Measurements from ENCODE around the gene HNRNPC.
A peak's percentile ranks its signal among the peaks of the same experiment; 100 is the strongest.

HNRNPC gene

DNA sequence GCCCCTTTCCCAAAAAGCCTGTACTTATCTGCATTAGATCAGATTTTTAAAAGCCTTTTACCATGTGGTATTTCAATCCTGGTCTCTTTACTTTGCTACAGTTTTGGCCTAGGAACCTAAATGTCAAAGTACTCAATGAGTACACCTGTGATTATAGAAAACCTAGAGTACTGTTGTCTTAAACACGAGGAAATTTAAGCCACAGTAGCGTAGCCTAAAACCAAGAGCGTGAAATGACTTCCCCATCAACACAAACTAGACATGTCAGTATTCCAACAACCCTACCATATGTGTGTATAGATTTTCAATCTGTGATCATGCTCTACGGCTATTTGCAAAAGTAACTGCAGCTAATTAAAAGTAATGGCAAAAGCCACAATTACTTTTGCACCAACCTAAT is 60.7 kb downstream of the HNRNPC start:
- DNase-seq = no peak

DNA sequence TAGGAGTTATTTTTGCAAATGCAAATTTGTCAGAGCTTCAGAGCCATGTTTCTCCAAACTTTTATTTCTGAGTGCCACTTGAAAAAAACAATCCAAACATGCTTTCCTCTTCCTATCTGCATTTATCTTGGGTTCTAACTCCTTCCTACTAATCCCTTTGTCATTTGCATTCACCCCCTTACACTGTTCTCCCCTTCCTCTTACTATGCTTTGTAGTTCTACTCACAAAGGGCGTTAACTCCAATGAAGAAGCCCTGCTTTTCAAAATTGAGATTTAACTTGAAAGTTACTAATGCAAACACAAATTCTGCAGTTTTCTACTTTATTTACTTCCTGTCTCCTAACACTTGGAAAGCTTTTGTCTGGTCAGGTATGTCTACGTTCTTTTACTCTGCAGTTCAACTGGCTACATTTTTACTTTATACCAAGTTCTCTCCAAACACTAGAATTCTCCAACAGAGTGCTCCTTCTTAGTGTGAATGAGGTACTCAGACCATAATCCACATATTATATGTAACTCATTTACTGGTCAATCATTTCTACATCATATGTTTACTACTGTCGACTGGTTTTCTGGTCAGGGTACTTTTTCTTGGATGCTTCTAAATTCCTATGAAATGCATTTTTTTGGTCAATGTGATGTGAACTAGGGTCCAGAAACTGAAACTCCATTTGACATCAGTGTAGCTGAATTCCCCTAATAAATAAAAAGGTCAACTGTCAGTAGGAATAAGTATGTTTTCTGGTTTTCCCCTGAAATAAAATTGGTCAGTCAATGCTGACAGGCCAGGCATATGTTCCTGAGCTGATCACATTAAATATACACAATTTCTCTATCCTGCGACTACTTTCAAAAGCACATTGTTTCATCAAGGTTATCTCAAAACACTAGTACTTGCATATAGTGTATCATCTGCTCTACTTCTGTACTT is 62.2 kb downstream of the HNRNPC start:
- no peak for DNase-seq

DNA sequence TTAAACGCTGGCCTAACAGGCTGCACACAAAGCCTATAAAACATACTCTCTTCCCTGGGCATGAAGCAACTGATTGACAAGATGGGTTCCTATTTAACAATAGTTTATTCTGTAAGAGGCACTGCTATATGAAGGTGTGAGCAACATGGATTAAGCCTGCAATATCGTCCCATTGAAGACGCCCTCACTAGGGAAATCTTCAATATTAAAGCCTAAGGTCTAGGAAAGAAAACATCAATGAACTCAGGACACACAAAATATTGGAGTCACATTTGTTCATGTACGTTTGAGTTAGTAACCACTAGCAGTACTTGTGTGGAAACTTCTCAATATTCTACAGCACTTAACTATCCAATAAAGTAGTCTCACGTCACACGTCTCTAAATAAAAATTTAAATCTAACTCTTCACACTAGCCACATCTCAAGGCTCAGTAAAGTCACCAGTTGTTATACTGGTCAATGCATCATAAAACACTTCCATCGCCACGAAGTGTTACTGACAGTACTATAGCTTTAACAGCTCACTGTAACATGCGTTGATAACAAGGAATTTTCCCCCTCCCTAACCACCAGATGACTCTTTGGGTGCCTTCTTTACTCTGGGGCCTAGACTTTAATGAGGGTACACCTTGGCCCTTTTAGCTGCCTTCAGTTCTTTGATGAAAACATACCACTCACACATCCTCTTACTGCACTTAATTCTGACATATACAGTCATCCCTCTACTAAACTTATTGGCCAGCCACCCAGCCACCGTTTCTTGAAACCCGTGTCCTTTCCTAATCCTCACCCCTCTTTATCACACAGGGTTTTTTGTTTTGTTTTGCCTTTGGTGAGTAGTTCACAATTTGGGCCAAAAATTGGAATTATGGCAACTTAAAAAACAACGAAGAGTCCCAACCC is 63.3 kb downstream of the HNRNPC start:
- no peak for DNase-seq

DNA sequence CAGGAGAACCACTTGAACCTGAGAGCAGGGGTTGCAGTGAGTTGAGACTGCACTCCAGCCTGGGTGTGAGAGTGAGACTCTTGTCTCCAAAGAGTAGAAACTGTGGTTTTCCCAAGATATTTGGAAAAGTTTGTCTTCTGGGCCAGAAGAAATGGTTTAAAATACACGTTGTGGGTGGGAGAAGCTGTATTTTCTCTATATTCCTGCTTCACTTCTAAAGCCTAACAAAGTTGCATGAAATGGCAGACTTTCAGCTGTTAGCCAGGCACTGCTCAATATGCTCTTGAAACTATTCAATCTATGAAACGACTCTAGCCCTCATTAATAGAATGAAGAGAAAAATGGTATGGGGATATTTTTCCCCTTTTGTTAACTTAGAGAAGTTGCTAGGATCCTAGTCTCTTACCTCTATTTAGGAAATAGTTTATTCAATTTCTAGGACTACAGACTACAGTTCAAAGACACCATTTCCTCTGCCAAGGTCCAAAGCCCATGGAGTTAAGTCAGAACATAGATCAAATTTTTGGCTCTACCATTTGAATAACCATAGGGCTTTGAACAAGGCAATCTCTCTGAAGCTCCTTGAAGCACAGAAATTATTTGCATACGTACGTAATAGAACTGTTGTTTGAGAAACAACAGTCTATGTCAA is 64.1 kb downstream of the HNRNPC start:
- DNase-seq = no peak

DNA sequence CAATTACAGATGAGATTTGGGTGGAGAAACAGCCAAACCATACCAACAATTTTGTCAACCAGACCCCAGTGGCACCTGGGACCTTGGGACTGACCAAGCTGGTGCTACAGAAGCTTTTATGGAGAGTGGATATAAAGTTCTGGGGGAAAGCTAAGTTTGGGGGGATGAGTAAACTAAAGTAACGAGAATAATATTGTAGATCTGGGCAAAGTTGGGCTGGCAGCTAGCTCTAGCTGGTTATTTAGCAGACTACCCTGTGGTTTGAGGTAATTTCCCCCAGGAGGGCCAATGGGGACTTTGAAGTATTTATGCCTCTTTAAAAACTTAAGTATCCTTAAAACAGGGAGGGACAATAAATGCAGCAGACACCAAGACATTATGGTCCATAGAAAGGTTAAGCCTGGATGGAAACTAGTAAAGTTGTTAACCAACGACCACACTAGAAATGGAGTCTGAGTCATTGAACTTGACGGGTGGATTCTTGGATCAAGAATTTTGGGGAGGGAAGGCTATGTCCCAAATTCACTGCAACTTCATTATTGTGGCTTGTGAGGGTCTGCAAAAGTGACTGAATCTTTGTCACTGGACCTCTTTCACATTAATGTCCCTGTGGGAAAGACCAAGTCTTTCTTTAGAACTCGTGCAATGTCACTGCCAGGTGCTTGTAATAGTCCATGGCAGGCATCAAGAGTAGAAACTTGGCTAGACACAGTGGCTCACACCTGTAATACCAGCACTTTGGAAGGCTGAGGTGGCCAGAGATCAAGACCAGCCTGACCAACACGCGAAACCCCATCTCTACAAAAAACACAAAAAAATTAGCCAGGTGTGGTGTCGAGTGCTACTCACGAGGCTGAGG is 64.8 kb downstream of the HNRNPC start:
- DNase-seq = no peak

DNA sequence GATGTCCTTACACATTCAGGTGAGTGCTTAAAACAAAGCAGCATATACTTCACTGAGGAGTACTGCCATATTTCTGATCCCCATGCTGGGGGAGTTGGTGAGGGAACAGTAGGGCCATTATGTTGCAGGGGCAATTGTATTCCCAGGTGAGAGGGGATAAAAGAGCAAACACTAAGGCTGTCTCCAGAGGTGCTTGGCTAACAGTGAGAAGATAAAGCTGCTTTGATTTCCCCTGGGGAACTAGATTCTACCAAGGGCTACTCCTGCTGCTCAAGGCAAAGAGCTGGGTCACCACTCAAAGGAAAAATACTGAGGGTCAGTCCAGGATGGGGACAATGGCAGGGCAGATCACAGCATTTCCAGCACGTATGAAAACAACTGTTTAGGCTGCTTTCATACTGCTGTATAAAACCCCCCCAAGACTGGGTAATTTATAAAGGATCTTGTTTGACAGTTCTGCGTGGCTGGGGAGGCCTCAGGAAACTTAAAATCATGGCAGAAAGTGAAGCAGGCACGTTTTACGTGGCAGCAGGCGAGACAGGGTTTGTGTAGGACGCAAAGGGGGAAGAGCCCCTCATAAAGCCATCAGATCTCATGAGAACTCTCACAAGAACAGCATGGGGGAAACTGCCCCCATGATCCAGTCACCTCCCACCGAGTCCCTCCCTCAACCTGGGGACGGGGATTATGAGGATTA is 65.6 kb downstream of the HNRNPC start:
- DNase-seq = no peak

DNA sequence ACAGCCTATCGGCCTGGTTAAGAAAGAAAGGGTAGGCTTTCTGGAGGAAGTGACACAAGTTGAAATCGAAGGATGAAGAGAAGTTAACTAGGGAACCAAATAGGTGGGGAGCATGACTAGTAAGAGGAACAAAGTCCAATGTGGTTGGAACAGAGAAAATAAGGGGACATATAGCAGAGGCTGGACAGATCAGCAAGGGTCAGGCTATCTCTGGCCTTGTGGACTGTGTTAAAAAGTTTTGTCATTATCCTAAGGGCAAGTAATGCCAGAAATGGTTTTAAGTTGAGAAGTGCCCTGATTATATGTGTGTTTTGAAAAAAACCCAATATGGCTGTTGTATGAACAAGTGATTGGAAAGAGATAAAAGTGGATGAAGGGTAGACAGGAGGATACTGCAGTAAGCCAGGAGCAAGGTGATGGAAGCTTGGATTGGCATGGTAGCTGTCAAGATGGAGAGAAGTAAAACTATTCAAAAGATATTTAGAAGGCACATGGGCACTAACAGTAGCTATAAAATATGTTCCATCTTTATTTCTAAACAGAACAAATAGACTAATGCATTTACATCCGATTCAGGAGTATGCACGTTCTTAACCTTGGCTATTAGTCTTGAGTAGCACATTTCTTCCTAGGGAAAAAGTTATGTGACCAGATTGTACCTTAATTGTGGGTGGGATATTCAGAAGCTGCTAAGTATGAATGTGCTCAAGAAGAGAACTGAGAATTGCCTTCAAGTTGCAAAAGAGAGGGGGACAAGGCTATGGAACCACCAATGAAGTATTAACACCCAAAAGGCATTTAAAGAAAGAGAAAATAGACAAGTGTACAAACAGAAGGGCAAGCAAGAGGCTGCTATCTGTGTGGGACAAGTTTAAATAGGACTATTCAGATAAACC is 66.5 kb downstream of the HNRNPC start:
- peak; percentile 45 for DNase-seq

DNA sequence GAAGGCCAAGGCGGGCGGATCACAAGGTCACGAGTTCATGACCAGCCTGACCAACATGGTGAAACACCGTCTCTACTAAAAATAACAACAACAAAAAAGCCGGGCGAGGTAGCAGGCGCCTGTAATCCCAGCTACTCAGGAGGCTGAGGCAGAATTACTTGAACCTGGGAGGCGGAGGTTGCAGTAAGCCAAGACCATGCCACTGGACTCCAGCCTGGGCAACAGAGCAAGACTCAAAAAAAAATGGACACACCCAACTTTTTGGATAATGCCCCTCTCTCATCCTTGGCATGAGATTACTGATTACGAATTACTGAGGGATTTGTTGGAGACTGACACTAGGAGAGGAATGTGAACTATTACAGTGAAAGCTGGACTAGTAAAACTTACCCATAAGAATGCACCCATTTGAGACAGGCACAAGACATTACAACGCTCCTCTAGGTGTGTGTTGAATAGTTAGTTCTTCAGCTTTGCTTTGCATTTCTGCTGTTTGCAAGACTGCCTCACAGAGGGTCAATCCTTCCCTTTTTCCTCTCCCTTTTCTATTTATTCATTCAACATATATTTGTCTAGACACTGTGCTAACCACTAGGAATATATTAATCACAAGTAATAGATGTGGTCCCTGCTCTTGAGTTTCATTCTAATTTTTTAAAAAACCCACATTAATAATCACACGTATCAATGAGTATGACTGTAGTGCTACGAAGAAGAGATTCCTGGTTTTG is 67.3 kb downstream of the HNRNPC start:
- no peak for DNase-seq

DNA sequence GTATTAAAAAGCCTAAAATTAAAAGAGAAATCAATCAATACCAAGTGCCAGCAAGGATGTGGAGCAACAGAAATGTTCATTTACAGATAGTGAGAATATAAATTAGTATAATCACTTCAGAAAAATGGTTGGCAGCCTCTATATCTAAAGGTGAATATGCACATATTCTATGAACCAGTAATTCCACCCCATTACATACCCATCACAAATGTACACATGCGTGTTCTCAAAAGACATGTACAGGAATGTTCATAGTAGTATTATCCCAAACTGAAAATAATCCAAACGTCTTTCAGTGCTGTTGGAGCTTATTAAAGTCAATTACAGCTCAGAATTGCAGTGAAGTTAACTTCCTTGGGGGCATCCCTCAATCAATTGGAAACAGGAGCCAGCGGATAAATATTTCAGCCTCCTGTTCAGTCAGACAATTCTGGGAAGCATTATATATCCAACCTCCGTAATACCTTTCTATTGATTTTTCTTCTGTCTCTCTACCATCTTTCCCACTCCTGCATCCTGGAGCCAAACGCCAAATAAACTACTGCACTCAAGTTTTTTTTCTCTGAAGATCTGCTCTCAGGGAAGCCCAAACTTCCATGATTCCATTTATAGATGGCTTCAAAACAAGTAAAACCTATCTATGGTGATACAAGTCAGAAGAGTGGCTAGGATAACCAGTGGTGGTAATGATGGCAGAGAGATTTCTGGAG is 68.3 kb downstream of the HNRNPC start:
- DNase-seq = no peak

DNA sequence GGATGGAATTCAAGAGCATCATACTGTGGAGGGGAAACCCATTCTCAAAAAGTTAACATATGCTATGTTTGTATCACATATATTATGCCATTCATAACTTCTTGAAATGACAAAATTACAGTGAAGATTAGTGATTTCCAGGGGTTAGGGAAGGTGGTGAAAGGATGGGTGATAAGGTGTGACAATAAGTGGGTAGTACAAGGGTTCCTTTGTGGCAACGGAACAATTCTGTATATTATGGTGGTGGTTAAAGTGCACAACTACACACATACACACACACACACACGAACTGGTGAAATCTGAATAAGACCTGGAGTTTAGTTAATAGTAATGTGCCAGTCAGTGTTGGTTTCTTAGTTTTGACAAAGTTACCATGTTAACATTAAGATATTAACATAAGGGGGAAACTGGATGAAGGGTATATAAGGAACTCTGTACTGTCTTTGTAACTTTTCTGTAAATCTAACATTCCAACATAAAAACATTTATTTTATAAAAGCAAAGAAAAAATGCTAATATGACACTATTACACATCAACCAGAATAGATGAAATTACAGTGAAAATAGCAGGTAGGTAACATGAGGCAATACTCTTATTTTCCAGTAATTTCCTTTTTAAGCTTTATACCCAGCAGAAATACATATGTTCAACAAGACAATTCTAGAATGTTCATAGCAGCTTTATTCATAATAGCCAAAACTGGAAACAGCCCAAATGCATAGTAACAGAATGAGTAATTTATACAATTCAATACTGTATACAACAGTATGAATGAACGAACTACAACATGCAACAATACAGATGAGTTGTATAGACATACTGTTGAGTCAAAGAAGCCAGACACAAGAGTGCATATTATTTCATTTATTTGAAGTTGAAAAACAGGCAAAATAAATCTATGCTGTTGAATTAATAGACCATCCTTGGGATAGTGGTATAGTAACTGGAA is 69.4 kb downstream of the HNRNPC start:
- DNase-seq = no peak

DNA sequence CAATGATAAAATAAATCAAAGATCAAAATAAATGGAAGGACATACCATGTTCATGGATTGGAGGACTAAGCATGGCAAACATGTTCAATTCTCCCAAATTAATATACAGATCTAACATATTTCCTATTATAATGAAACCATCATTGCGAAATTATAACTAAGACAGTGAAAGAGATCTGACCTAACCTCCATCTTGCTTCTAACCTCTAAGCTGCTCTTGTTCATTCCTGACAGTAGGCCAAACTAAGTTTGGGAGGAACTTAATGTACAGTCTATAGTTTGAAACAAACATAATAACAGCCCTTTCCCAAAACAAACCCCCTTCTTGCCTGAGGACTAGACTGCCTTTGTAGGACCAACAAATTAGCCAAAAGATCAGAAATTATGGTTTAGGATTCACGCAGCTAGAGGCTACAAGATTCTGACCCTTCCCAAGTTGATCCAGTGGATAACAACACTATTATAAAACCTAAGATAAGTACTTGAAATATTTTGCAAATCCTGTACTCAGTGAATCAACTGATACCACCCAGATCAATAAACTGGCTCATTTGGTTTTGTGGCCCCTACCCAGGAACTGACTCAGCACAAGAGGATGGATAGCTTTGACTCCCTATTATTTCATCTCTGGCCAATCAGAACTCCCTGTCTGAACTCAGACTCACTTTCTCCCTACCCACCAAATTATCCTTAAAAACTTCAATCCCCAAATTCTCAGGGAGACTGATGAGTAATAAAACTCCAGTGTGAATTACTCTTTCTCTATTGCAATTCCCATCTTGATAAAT is 71.6 kb downstream of the HNRNPC start:
- no peak for DNase-seq

DNA sequence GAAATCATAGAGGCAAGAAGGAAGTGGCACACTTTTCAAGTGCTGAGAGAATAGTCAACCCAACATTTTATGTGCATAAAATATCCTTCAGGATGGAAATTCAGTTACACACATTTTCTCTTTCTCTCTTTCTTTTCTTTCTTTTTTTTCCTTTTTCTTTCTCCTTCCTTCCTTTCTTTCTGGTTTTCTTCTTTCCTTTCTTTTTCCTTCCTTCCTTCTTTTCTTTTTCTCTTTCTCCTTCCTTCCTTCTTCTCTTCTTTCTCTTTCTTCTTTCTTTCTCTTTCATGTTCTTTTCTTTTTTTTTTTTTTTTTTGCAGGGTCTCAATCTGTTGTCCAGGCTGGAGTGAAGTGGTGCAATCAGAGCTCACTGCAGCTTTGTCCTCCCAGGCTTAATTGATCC is 74.6 kb downstream of the HNRNPC start:
- DNase-seq = no peak

DNA sequence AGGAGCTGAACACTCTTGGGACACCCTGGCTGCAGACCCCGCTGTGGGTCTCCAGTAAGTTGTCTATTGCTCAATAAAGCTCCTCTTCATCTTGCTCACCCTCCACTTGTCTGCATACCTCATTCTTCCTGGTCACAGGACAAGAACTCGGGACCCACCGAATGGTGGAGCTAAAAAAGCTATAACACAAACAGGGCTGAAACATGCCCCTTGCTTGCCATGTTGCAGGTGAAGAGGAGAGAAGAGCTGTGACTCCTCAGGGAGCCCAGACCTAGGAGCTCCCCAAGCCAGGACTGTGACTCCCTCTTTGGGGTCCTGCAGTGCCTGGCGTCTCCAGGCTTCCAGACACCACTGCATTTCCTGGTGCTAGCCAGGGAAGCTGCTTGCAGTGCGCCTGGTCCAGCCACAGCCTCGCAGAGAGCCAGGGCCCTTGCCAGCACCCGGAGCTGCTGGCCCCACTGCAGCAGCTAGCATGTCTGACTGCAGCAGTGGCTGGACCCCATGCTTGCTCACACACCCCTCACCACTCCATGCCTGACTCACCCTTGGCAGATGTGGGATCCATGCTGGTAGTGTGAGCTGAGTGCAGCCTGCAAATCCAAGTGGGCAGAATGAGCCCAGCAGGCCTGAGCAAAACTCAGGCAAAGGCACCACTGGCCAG is 76.2 kb downstream of the HNRNPC start:
- DNase-seq = no peak

DNA sequence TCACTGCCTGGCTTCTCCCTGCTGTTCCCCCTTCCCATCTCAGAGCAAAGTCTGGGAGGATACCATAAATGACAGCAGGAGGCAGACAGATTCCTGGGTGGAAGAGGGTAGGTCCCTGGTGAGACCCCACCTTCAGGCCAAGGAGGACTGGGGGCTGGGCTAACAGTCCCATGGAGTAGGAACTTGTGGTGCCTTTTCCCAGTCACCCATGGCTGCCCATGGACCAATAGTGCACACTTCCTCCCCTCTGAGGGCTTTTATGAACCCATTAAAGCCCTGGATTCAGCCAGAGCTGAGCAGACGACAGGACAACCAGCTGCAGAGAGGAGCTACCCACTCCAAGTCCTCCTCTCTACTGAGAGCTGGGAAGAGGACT is 76.8 kb downstream of the HNRNPC start:
- DNase-seq = peak; percentile 43

DNA sequence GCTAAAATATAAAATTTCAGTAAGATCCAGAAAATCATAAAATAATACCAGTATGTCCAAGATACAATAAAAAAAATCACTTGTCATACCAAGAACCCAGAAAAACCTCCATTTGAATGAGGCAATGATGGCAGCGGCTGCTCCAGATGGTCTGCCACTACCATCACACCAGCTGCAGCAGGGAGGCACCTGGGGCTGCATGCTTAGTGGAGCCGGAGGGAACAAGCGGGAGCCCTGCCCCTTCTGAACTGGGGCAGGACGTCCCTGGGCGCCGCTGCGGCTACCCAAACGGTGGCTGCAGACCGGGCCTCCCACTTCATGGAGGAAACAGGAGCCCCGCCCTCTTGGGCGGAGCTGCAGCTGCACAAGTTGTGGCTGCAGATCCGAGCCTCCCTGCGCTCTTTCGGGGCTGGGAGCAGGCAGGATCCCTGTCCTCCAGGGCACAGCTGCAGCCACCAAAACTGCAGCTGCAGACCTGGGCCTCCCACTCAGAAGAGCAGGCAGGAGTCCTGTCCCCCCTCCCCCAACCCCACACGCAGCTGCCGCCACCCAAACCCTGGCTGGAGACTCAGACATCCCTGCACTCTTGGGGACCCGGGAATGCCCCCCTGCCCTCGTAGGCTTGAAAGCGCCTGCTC is 77.3 kb downstream of the HNRNPC start:
- DNase-seq = peak; percentile 88

DNA sequence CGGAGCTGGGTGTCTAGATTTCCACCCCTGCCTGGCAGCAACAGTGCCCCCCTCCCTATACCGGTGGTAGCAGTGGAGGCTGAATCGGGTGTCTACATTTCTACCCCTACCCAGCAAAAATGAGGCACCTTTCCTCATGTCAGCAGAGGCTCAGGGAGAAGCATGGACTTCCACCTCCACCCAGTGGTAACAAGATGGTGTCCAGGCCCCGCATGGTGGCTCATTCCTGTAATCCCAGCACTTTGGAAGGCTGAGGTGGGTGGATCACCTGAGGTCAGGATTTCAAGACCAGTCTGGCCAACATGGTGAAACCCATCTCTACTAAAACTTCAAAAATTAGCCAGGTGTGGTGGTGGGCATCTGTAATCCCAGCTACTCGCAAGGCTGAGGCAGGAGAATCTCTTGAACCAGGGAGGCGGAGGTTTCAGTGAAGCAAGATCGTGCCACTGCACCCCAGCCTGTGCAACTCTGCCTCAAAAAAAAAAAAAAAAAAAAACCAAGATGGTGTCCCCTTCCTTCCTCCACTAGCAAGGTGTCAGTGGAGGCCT is 77.9 kb downstream of the HNRNPC start:
- DNase-seq = no peak

Measured in MV-4-11 (cell line).